HEK293T (cell line): ENCODE data around the gene DNAJB2.
"Not testable (repeated sequence)": the region's sequence is repeated elsewhere in the genome, so short reads cannot be mapped to it uniquely, and the experiment has no call there.

Experiments used
- BHLHE40 ChIP-seq: fragments of 450-650 bp; IDR thresholded peaks from 2 replicates; pipeline ENCODE4 v1.6.1; 2016; ENCODE audit warnings: mild to moderate bottlenecking, moderate library complexity, borderline replicate concordance
- ELF4 ChIP-seq: fragments of 450-650 bp; IDR thresholded peaks from 2 replicates; pipeline ENCODE4 v1.6.1; 2017; ENCODE audit warnings: antibody characterized with exemption
- FOXK2 ChIP-seq: fragments of 450-650 bp; IDR thresholded peaks from 2 replicates; pipeline ENCODE4 v1.6.1; 2016; ENCODE audit warnings: mild to moderate bottlenecking
- FOXM1 ChIP-seq: fragments of 450-650 bp; IDR thresholded peaks from 2 replicates; pipeline ENCODE4 v1.6.1; 2017; ENCODE audit warnings: mild to moderate bottlenecking, borderline replicate concordance
- HDGF ChIP-seq: fragments of 450-650 bp; IDR thresholded peaks from 2 replicates; pipeline ENCODE4 v1.6.1; 2017; ENCODE audit warnings: antibody characterized with exemption, borderline replicate concordance
- SP1 ChIP-seq: fragments of 450-650 bp; IDR thresholded peaks from 2 replicates; pipeline ENCODE4 v1.6.1; 2017
- TARDBP ChIP-seq: fragments of 450-650 bp; IDR thresholded peaks from 2 replicates; pipeline ENCODE4 v1.6.1; 2016

DNA sequence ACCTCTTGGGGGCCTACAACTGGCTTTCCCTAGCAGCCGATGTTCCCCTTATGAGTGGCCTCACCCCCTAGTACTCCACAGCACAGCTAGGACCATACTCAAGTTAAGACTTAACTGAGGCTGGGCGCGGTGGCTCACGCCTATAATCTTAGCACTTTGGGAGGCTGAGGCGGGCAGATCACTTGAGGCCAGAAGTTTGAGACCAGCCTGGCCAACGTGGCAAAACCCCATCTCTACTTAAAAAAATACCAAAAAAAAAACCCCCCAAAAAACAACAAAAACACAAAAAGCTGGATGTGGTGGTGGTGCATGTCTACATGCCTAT is 7.9 kb downstream of the DNAJB2 start:
- TF ChIP-seq TARDBP, SP1, FOXM1, ELF4, BHLHE40, HDGF, FOXK2: not testable (repeated sequence)
